H9 (cell line): Measurements from ENCODE around the gene CDR2L. TPM values are rescaled to one million over a fixed set of nuclear protein-coding genes. Genes with fewer than 3 reads are reported as not detected.

Experiments
- DNase-seq: peaks from one replicate; pipeline ENCODE4 v3.0.0-alpha.2; 2017
- H2AFZ ChIP-seq: one replicate; pipeline ENCODE4 v1.6.1; 2013; ENCODE audit warnings: mild to moderate bottlenecking, low read length, control low read depth, moderate library complexity
- H2AK5ac ChIP-seq: 2 replicates; pipeline ENCODE4 v1.6.1; 2013; ENCODE audit warnings: low read length, control low read depth, mixed read lengths; ENCODE audit not compliant: insufficient read length
- H2BK120ac ChIP-seq: one replicate; pipeline ENCODE4 v1.6.1; 2013; ENCODE audit warnings: low read depth, mild to moderate bottlenecking, low read length, control low read depth, inconsistent platforms; ENCODE audit not compliant: poor library complexity, severe bottlenecking
- H2BK12ac ChIP-seq: 2 replicates; pipeline ENCODE4 v1.6.1; 2013; ENCODE audit warnings: low read length, control low read depth, mixed read lengths, low read depth; ENCODE audit not compliant: insufficient read length
- H2BK15ac ChIP-seq: 2 replicates; pipeline ENCODE4 v1.6.1; 2013; ENCODE audit warnings: low read depth, low read length, control low read depth
- H2BK20ac ChIP-seq: one replicate; pipeline ENCODE4 v1.6.1; 2013; ENCODE audit warnings: low read depth, mild to moderate bottlenecking, low read length, control low read depth, inconsistent platforms; ENCODE audit not compliant: poor library complexity, severe bottlenecking
- H2BK5ac ChIP-seq: 2 replicates; pipeline ENCODE4 v1.6.1; 2013; ENCODE audit warnings: low read length, control low read depth, mixed read lengths; ENCODE audit not compliant: insufficient read length
- H3K14ac ChIP-seq: 2 replicates; pipeline ENCODE4 v1.6.1; 2013; ENCODE audit warnings: low read length, control low read depth; ENCODE audit not compliant: insufficient read depth
- H3K18ac ChIP-seq: 2 replicates; pipeline ENCODE4 v1.6.1; 2013; ENCODE audit warnings: low read depth, mild to moderate bottlenecking, mixed read lengths, low read length, control low read depth; ENCODE audit not compliant: insufficient read length
- H3K23ac ChIP-seq: 2 replicates; pipeline ENCODE4 v1.6.1; 2013; ENCODE audit warnings: low read length, control low read depth, mixed read lengths, low read depth; ENCODE audit not compliant: insufficient read length
- H3K23me2 ChIP-seq: 2 replicates; pipeline ENCODE4 v1.6.1; 2013; ENCODE audit warnings: low read depth, mild to moderate bottlenecking, mixed read lengths, low read length, control low read depth; ENCODE audit not compliant: insufficient read length, poor library complexity, severe bottlenecking
- H3K27ac ChIP-seq: 2 replicates; pipeline ENCODE4 v1.5.1; 2013; ENCODE audit warnings: low read length, control low read depth, mixed read lengths, low read depth; ENCODE audit not compliant: insufficient read length
- H3K27me3 ChIP-seq: 2 replicates; pipeline ENCODE4 v1.6.1; 2013; ENCODE audit warnings: low read length, control low read depth, inconsistent platforms; ENCODE audit not compliant: insufficient read depth
- H3K4ac ChIP-seq: 2 replicates; pipeline ENCODE4 v1.6.1; 2013; ENCODE audit warnings: low read depth, mild to moderate bottlenecking, control low read depth, inconsistent platforms, low read length, moderate library complexity
- H3K4me1 ChIP-seq: 2 replicates; pipeline ENCODE4 v1.6.1; 2013; ENCODE audit warnings: low read length, control low read depth, inconsistent platforms; ENCODE audit not compliant: insufficient read depth
- H3K4me2 ChIP-seq: 2 replicates; pipeline ENCODE4 v1.6.1; 2013; ENCODE audit warnings: low read length, control low read depth, mixed read lengths; ENCODE audit not compliant: insufficient read length, insufficient read depth
- H3K56ac ChIP-seq: 2 replicates; pipeline ENCODE4 v1.6.1; 2013; ENCODE audit warnings: low read depth, mild to moderate bottlenecking, mixed read lengths, low read length, control low read depth; ENCODE audit not compliant: insufficient read length
- H3K79me1 ChIP-seq: 2 replicates; pipeline ENCODE4 v1.6.1; 2013; ENCODE audit warnings: low read depth, mild to moderate bottlenecking, moderate library complexity, low read length, control low read depth, inconsistent platforms; ENCODE audit not compliant: insufficient read depth, poor library complexity, severe bottlenecking
- H3K79me2 ChIP-seq: 2 replicates; pipeline ENCODE4 v1.6.1; 2013; ENCODE audit warnings: low read length, control low read depth, inconsistent platforms; ENCODE audit not compliant: insufficient read depth
- H3K9ac ChIP-seq: 2 replicates; pipeline ENCODE4 v1.6.1; 2013; ENCODE audit warnings: low read length, control low read depth, mixed read lengths; ENCODE audit not compliant: insufficient read length; ENCODE audit errors: extremely low read depth
- H3K9me3 ChIP-seq: one replicate; pipeline ENCODE4 v1.6.1; 2013; ENCODE audit warnings: low read depth, low read length, inconsistent platforms; ENCODE audit not compliant: control insufficient read depth
- H3T11ph ChIP-seq: one replicate; pipeline ENCODE4 v1.6.1; 2013; ENCODE audit warnings: mild to moderate bottlenecking, low read length, control low read depth, inconsistent platforms
- H4K20me1 ChIP-seq: one replicate; pipeline ENCODE4 v1.6.1; 2013; ENCODE audit not compliant: control insufficient read depth, insufficient read length, insufficient read depth
- H4K5ac ChIP-seq: 2 replicates; pipeline ENCODE4 v1.6.1; 2013; ENCODE audit warnings: low read depth, mild to moderate bottlenecking, mixed read lengths, low read length, control low read depth; ENCODE audit not compliant: insufficient read length
- H4K8ac ChIP-seq: replicated peaks from 2 replicates; pipeline ENCODE4 v1.6.1; 2013; ENCODE audit warnings: low read length, control low read depth, mixed read lengths, low read depth; ENCODE audit not compliant: insufficient read length
- H4K91ac ChIP-seq: 2 replicates; pipeline ENCODE4 v1.6.1; 2013; ENCODE audit warnings: low read depth, mild to moderate bottlenecking, moderate library complexity, mixed read lengths, low read length, control low read depth; ENCODE audit not compliant: insufficient read length
- H3K27ac Mint-ChIP-seq, 3 experiments: 2 replicates in 2 of 3; 3 replicates in 1 of 3; pipeline ENCODE4 v1.8.0; 2020 to 2021; ENCODE audit warnings: mixed read lengths in 3 of 3, mild to moderate bottlenecking in 1 of 3, moderate library complexity in 1 of 3
- H3K27me3 Mint-ChIP-seq: 2 replicates; pipeline ENCODE4 v1.8.0; 2021; ENCODE audit warnings: low read depth, mild to moderate bottlenecking, moderate library complexity, mixed read lengths
- H3K36me3 Mint-ChIP-seq, 3 experiments: 2 replicates in 2 of 3; 3 replicates in 1 of 3; pipeline ENCODE4 v1.8.0; 2020 to 2021; ENCODE audit warnings: low read depth in 3 of 3, mixed read lengths in 3 of 3; ENCODE audit not compliant: insufficient read depth in 1 of 3
- H3K4me1 Mint-ChIP-seq, 2 experiments: 2 replicates each; pipeline ENCODE4 v1.8.0; 2020; ENCODE audit warnings: mixed read lengths in 2 of 2
- H3K4me3 Mint-ChIP-seq, 2 experiments: 2 replicates in 1 of 2; 3 replicates in 1 of 2; pipeline ENCODE4 v1.8.0; 2020 to 2021; ENCODE audit warnings: mild to moderate bottlenecking in 2 of 2, mixed read lengths in 2 of 2, moderate library complexity in 1 of 2
- H3K9me3 Mint-ChIP-seq, 2 experiments: 2 replicates in 1 of 2; 3 replicates in 1 of 2; pipeline ENCODE4 v1.8.0; 2020; ENCODE audit warnings: mild to moderate bottlenecking in 2 of 2, mixed read lengths in 2 of 2, moderate library complexity in 1 of 2
- CTCF ChIP-seq: fragments of 200-600 bp; sonication (generic); conservative IDR thresholded peaks from 3 replicates; pipeline ENCODE4 v1.8.0; 2021; ENCODE audit warnings: antibody characterized with exemption, mild to moderate bottlenecking
- WGBS: extraction: QIAGEN DNeasy Blood & Tissue Kit; methylation state at CpG from one replicate; pipeline ENCODE4 v1.1.7; 2013; ENCODE audit warnings: missing lambda C conversion rate, low lambda C conversion rate, mixed read lengths; ENCODE audit not compliant: insufficient read length; ENCODE audit errors: extremely low coverage; 5-methylcytosine and 5-hydroxymethylcytosine counted together
- total RNA-seq: library from RNA; stranded (reverse); gene quantifications from 2 replicates; pipeline ENCODE4 v1.2.1, GENCODE V29; 2021

The CDR2L gene
- total RNA-seq, 1 experiment from 2014 or later: 23.3 TPM

- H3K27ac ChIP-seq: no peak overlapping the region
- H2AK5ac ChIP-seq: no peak overlapping the region
- peaks cover 11 to 51% (median 40%) of the 10 kb centered on the region in 3 experiments; a peak in 6 of 7 replicates for H3K36me3 Mint-ChIP-seq
- H2BK5ac ChIP-seq: no peak overlapping the region
- no peak overlapping the region for H4K8ac ChIP-seq
- no peak overlapping the region for H3K18ac ChIP-seq
- no peak overlapping the region for H3K9ac ChIP-seq
- no peaks in the 10 kb centered on the region; the same call in 1 of the 2 replicates for H3K79me2 ChIP-seq
- no peak for TF ChIP-seq CTCF
- H4K20me1 ChIP-seq: no peaks in the 10 kb centered on the region
- peak overlapping the region in 1 of 3 experiments; percentile 54; a peak in 1 of 7 replicates for H3K27ac Mint-ChIP-seq
- no peak overlapping the region for H2BK20ac ChIP-seq
- H2AFZ ChIP-seq: no peak overlapping the region
- no peak overlapping the region for H4K5ac ChIP-seq
- H3K23ac ChIP-seq: no peak overlapping the region
- no peaks in the 10 kb centered on the region for H3K79me1 ChIP-seq
- no peak overlapping the region for H3K56ac ChIP-seq
- H3K9me3 ChIP-seq: no peaks in the 10 kb centered on the region
- H3T11ph ChIP-seq: no peak overlapping the region
- DNase-seq: no peak
- no peaks in the 10 kb centered on the region for H3K4me1 ChIP-seq
- H3K14ac ChIP-seq: no peak overlapping the region
- no peaks in the 10 kb centered on the region for H3K9me3 Mint-ChIP-seq
- H3K27me3 Mint-ChIP-seq: no peaks in the 10 kb centered on the region
- H3K27me3 ChIP-seq: no peaks in the 10 kb centered on the region
- H3K4me1 Mint-ChIP-seq: no peaks in the 10 kb centered on the region
- no peak overlapping the region for H2BK15ac ChIP-seq
- H3K23me2 ChIP-seq: no peaks in the 10 kb centered on the region
- no peak overlapping the region for H4K91ac ChIP-seq
- no peak overlapping the region for H3K4ac ChIP-seq
- WGBS: no CpG with 5 or more reads among the region's 15 CpGs
- no peak overlapping the region for H3K4me2 ChIP-seq
- no peak overlapping the region for H3K4me3 Mint-ChIP-seq
- H2BK12ac ChIP-seq: no peak overlapping the region
- no peak overlapping the region for H2BK120ac ChIP-seq
These were observed 14.7 kb downstream of the CDR2L start for GRCh38 chr17:75001915-75002843.
